ENCODE results near the gene RASSF8.

- no peak for TF ChIP-seq CTCF (conservative IDR thresholded peaks at IDR 0.05; ENCODE audit: low read depth, low read length)
- TF ChIP-seq EZH2phosphoT487 (IDR thresholded peaks at IDR 0.05; ENCODE audit: borderline replicate concordance, low read length), result no peak
Measured at GRCh38 chr12:26010293-26010821, 51.9 kb downstream of the RASSF8 start.
